Measurements from ENCODE around the gene NAA60. TPM values are rescaled to one million over a fixed set of nuclear protein-coding genes. Genes with fewer than 3 reads are reported as not detected.

Gene NAA60
- polyA plus RNA-seq, 1 donor from 2014 or later, result 32.0 TPM

DNA sequence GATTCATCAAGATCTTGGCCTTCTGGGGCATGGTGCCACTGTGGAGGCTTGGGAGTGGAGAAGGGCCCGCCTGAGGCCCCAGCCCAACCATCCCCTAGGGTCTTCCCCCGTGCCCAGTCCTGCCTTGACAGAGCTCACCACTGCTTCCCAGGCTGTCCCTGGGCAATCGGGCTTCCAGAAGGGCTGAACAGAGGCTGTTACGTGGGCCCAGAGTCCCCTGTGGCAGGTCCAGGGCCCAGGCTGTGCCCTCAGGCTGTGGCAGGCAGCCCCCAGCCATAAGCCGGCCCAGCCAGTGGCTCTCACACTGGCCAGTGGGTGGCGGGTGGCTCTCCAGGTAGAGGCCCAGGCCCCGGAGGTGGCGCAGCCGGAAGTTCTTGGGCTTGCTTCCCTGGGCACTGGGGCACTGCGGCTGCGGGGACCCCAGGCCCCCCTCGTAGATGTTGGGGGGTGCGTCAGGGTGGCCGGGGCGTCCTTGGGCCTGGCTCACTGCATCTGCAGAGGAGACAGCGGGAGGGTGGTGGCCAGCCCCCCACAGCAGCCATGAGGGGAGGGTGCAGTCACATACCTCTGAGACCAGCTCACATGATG lies 51.0 kb downstream of the NAA60 start:
- H3K27ac ChIP-seq (ENCODE audit: low read length), result no peak overlapping the region
- no peaks in the 10 kb centered on the region for H3F3A ChIP-seq (ENCODE audit: insufficient read depth, low read length, poor library complexity, severe bottlenecking)
- H4K20me1 ChIP-seq (ENCODE audit: insufficient read depth), result no peaks in the 10 kb centered on the region
- H3K79me2 ChIP-seq (replicated peaks; ENCODE audit: insufficient read depth, low read length), result no peaks in the 10 kb centered on the region
- no peaks in the 10 kb centered on the region for H3K27me3 ChIP-seq (ENCODE audit: insufficient read depth, low read depth, low read length)
- no peak overlapping the region for H3K4me3 ChIP-seq (ENCODE audit: low read length)
- no peaks in the 10 kb centered on the region for H3K36me3 ChIP-seq (ENCODE audit: insufficient read depth, low read length)
- H3K9me3 ChIP-seq (ENCODE audit: low read length), result no peaks in the 10 kb centered on the region
- H3K9me2 ChIP-seq (ENCODE audit: insufficient read depth, low read length), result no peaks in the 10 kb centered on the region
- H3K4me2 ChIP-seq (ENCODE audit: low read length), result no peak overlapping the region
- H2AFZ ChIP-seq (ENCODE audit: low read depth, low read length), result no peak overlapping the region
- TF ChIP-seq MXI1 (conservative IDR thresholded peaks at IDR 0.05; ENCODE audit: poor library complexity, severe bottlenecking) (no peak), SMC3 (conservative IDR thresholded peaks at IDR 0.05; ENCODE audit: poor library complexity) (no peak), EP300 (conservative IDR thresholded peaks at IDR 0.05; ENCODE audit: poor library complexity, severe bottlenecking) (no peak), RAD21 (conservative IDR thresholded peaks at IDR 0.05) (no peak), TAF1 (IDR thresholded peaks at IDR 0.05; ENCODE audit: low read depth) (no peak), EZH2 (IDR thresholded peaks at IDR 0.05; ENCODE audit: borderline replicate concordance, insufficient read depth, low read length, poor library complexity, severe bottlenecking) (no peak), POLR2AphosphoS5 (IDR thresholded peaks at IDR 0.05) (no peak)
- TF ChIP-seq, protein P1, sequence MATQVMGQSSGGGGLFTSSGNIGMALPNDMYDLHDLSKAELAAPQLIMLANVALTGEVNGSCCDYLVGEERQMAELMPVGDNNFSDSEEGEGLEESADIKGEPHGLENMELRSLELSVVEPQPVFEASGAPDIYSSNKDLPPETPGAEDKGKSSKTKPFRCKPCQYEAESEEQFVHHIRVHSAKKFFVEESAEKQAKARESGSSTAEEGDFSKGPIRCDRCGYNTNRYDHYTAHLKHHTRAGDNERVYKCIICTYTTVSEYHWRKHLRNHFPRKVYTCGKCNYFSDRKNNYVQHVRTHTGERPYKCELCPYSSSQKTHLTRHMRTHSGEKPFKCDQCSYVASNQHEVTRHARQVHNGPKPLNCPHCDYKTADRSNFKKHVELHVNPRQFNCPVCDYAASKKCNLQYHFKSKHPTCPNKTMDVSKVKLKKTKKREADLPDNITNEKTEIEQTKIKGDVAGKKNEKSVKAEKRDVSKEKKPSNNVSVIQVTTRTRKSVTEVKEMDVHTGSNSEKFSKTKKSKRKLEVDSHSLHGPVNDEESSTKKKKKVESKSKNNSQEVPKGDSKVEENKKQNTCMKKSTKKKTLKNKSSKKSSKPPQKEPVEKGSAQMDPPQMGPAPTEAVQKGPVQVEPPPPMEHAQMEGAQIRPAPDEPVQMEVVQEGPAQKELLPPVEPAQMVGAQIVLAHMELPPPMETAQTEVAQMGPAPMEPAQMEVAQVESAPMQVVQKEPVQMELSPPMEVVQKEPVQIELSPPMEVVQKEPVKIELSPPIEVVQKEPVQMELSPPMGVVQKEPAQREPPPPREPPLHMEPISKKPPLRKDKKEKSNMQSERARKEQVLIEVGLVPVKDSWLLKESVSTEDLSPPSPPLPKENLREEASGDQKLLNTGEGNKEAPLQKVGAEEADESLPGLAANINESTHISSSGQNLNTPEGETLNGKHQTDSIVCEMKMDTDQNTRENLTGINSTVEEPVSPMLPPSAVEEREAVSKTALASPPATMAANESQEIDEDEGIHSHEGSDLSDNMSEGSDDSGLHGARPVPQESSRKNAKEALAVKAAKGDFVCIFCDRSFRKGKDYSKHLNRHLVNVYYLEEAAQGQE (IDR thresholded peaks at IDR 0.05; ENCODE audit: borderline replicate concordance), result no peak
- TF ChIP-seq, protein P2, sequence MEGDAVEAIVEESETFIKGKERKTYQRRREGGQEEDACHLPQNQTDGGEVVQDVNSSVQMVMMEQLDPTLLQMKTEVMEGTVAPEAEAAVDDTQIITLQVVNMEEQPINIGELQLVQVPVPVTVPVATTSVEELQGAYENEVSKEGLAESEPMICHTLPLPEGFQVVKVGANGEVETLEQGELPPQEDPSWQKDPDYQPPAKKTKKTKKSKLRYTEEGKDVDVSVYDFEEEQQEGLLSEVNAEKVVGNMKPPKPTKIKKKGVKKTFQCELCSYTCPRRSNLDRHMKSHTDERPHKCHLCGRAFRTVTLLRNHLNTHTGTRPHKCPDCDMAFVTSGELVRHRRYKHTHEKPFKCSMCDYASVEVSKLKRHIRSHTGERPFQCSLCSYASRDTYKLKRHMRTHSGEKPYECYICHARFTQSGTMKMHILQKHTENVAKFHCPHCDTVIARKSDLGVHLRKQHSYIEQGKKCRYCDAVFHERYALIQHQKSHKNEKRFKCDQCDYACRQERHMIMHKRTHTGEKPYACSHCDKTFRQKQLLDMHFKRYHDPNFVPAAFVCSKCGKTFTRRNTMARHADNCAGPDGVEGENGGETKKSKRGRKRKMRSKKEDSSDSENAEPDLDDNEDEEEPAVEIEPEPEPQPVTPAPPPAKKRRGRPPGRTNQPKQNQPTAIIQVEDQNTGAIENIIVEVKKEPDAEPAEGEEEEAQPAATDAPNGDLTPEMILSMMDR (IDR thresholded peaks at IDR 0.05; ENCODE audit: poor library complexity, severe bottlenecking), result no peak
- no peak overlapping the region for H3K9ac ChIP-seq (ENCODE audit: low read length)

DNA sequence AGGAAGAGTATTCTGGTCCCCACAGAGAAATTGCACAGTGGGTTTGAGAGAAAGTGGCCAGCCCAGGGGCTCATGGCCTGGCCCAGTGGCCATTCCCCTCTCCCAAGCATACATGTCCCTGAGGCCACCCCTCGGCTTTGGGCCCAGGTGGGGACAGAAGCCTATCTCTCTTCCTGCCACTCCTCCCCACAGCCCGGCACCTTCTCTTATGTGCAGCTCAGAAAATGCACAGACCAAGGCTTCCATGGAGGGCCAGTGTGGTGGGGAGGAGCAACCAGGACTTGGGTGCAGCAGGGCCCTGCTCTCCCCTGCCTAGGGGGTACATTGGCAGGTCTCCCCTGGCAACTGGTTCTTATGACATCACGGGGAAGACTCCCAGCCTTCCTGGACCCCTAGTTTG lies 51.7 kb downstream of the NAA60 start, which contains the start of gene C16orf90:
TSS of gene C16orf90 (minus strand) at position 314 of the 400 bp plus-strand sequence. CDS start at position 246, 68 bp downstream.
- no peak within 1 kb of the TSS for H3K9ac ChIP-seq (ENCODE audit: low read length)
- no peaks in the 10 kb centered on the region for H4K20me1 ChIP-seq (ENCODE audit: insufficient read depth)
- H3K9me3 ChIP-seq (ENCODE audit: low read length), result no peaks in the 10 kb centered on the region
- H3F3A ChIP-seq (ENCODE audit: insufficient read depth, low read length, poor library complexity, severe bottlenecking), result no peaks in the 10 kb centered on the region
- H3K79me2 ChIP-seq (replicated peaks; ENCODE audit: insufficient read depth, low read length), result no peaks in the 10 kb centered on the region
- no peaks in the 10 kb centered on the region for H3K36me3 ChIP-seq (ENCODE audit: insufficient read depth, low read length)
- H3K4me2 ChIP-seq (ENCODE audit: low read length), result no peak within 1 kb of the TSS
- TF ChIP-seq RAD21 (conservative IDR thresholded peaks at IDR 0.05) (no peak), SMC3 (conservative IDR thresholded peaks at IDR 0.05; ENCODE audit: poor library complexity) (no peak), MXI1 (conservative IDR thresholded peaks at IDR 0.05; ENCODE audit: poor library complexity, severe bottlenecking) (no peak), POLR2AphosphoS5 (IDR thresholded peaks at IDR 0.05) (no peak), EP300 (conservative IDR thresholded peaks at IDR 0.05; ENCODE audit: poor library complexity, severe bottlenecking) (no peak), TAF1 (IDR thresholded peaks at IDR 0.05; ENCODE audit: low read depth) (no peak), EZH2 (IDR thresholded peaks at IDR 0.05; ENCODE audit: borderline replicate concordance, insufficient read depth, low read length, poor library complexity, severe bottlenecking) (no peak)
- TF ChIP-seq, protein P1 (IDR thresholded peaks at IDR 0.05; ENCODE audit: borderline replicate concordance), result no peak
- TF ChIP-seq, protein P2 (IDR thresholded peaks at IDR 0.05; ENCODE audit: poor library complexity, severe bottlenecking), result no peak
- H3K9me2 ChIP-seq (ENCODE audit: insufficient read depth, low read length), result no peaks in the 10 kb centered on the region
- no peaks in the 10 kb centered on the region for H3K27me3 ChIP-seq (ENCODE audit: insufficient read depth, low read depth, low read length)
- H3K4me3 ChIP-seq (ENCODE audit: low read length), result no peak within 1 kb of the TSS
- no peak within 1 kb of the TSS for H2AFZ ChIP-seq (ENCODE audit: low read depth, low read length)
- H3K27ac ChIP-seq (ENCODE audit: low read length), result no peak within 1 kb of the TSS

Data from neural cell (in vitro differentiated cells).